ENCODE measurements around the gene JAKMIP2.

GRCh38 chr5:147669169-147669869 is 113.2 kb downstream of the JAKMIP2 start:
- TF ChIP-seq, protein P1, sequence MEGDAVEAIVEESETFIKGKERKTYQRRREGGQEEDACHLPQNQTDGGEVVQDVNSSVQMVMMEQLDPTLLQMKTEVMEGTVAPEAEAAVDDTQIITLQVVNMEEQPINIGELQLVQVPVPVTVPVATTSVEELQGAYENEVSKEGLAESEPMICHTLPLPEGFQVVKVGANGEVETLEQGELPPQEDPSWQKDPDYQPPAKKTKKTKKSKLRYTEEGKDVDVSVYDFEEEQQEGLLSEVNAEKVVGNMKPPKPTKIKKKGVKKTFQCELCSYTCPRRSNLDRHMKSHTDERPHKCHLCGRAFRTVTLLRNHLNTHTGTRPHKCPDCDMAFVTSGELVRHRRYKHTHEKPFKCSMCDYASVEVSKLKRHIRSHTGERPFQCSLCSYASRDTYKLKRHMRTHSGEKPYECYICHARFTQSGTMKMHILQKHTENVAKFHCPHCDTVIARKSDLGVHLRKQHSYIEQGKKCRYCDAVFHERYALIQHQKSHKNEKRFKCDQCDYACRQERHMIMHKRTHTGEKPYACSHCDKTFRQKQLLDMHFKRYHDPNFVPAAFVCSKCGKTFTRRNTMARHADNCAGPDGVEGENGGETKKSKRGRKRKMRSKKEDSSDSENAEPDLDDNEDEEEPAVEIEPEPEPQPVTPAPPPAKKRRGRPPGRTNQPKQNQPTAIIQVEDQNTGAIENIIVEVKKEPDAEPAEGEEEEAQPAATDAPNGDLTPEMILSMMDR (IDR thresholded peaks at IDR 0.05) = no peak
- no peak for TF ChIP-seq POLR2A (IDR thresholded peaks at IDR 0.05)

Data from ovary (tissue), 3 donors.